Activated CD8-positive, alpha-beta memory T cell treated with anti-CD3 and anti-CD28 coated beads for 4 hours (primary cell): ENCODE data around the gene ZNF92.
"Not testable (repeated sequence)": the region's sequence is repeated elsewhere in the genome, so short reads cannot be mapped to it uniquely, and the experiment has no call there.

Source experiments
- DNase-seq, 2 donors: peaks; one replicate each; pipeline ENCODE4 v3.0.0-alpha.2; 2020; ENCODE audit warnings: low read depth in 2 of 2

ZNF92 gene

GRCh38 chr7:65373608-65374351 lies at the start of gene ZNF92:
Gene ZNF92, plus strand, starts transcription at chr7:65373855. Its CDS starts 143 bp downstream, at chr7:65373998.
- peak; percentile 89 to 90 for DNase-seq

- no peak for DNase-seq
These were observed 47.7 kb upstream of the ZNF92 start for GRCh38 chr7:65325793-65326432.

GRCh38 chr7:65338346-65338745 lies 35.3 kb upstream of the ZNF92 start:
- DNase-seq = no peak

- no peak for DNase-seq
These were observed 34.4 kb upstream of the ZNF92 start for GRCh38 chr7:65339257-65339656.

GRCh38 chr7:65342723-65343629 lies 30.7 kb upstream of the ZNF92 start:
- no peak for DNase-seq

GRCh38 chr7:65344541-65344940 lies 29.1 kb upstream of the ZNF92 start:
- DNase-seq = not testable (repeated sequence)

GRCh38 chr7:65354263-65354662 lies 19.4 kb upstream of the ZNF92 start:
- DNase-seq = no peak

GRCh38 chr7:65369843-65370242 lies 3.8 kb upstream of the ZNF92 start:
- no peak for DNase-seq

- no peak for DNase-seq
These were observed 2.2 kb upstream of the ZNF92 start for GRCh38 chr7:65371468-65371867.

GRCh38 chr7:65379318-65379717 lies 5.7 kb downstream of the ZNF92 start:
- no peak for DNase-seq

GRCh38 chr7:65381742-65382141 lies 8.1 kb downstream of the ZNF92 start:
- no peak for DNase-seq

- no peak for DNase-seq
These were observed 8.8 kb downstream of the ZNF92 start for GRCh38 chr7:65382452-65382851.

- DNase-seq = no peak
These were observed 14.2 kb downstream of the ZNF92 start for GRCh38 chr7:65387891-65388290.

- no peak for DNase-seq
These were observed 16.9 kb downstream of the ZNF92 start for GRCh38 chr7:65390588-65390987.

- DNase-seq = no peak
These were observed 24.1 kb downstream of the ZNF92 start for GRCh38 chr7:65397730-65398142.

- DNase-seq = not testable (repeated sequence)
These were observed 25.0 kb downstream of the ZNF92 start for GRCh38 chr7:65398671-65399070.

GRCh38 chr7:65399101-65399500 lies 25.4 kb downstream of the ZNF92 start:
- DNase-seq = not testable (repeated sequence)

GRCh38 chr7:65404020-65404419 lies 30.4 kb downstream of the ZNF92 start:
- DNase-seq = no peak

- DNase-seq = not testable (repeated sequence)
These were observed 33.1 kb downstream of the ZNF92 start for GRCh38 chr7:65406706-65407105.

- no peak for DNase-seq
These were observed 35.7 kb downstream of the ZNF92 start for GRCh38 chr7:65409363-65409762.

- DNase-seq = no peak
These were observed 37.6 kb downstream of the ZNF92 start for GRCh38 chr7:65411249-65411648.

GRCh38 chr7:65422670-65423069 lies 49.0 kb downstream of the ZNF92 start:
- DNase-seq = no peak
